Adrenal gland (tissue), 12 donors: ENCODE data around the gene KRTAP10-3. TPM values are rescaled to one million over a fixed set of nuclear protein-coding genes. Genes with fewer than 3 reads are reported as not detected.

Experiments used
- DNase-seq, 7 donors: peaks; one replicate each; pipeline ENCODE4 v3.0.0-alpha.2; 2019 to 2020
- H3K27ac ChIP-seq, 5 donors: fragments of 200-600 bp; sonication (generic) in 4 of 5; 1 replicate in 3 of 5; 2 replicates in 2 of 5; pipeline versions ENCODE4 v1.5.1 to v1.8.0; 2016 to 2020; ENCODE audit warnings: mild to moderate bottlenecking in 1 of 5
- H3K27me3 ChIP-seq: fragments of 200-600 bp; 2 replicates; pipeline ENCODE4 v1.8.0; 2021
- H3K36me3 ChIP-seq, 2 donors: fragments of 200-600 bp; replicated peaks in 1 of 2; 1 replicate in 1 of 2; 2 replicates in 1 of 2; pipeline versions ENCODE4 v1.5.1 to v1.8.0; 2018 to 2022
- H3K4me1 ChIP-seq, 2 donors: fragments of 200-600 bp; replicated peaks in 1 of 2; 1 replicate in 1 of 2; 2 replicates in 1 of 2; pipeline versions ENCODE4 v1.5.1 to v1.8.0; 2018 to 2021
- H3K4me3 ChIP-seq, 4 donors: fragments of 200-600 bp; sonication (generic) in 3 of 4; one replicate each; pipeline ENCODE4 v1.5.1; 2016 to 2018
- H3K9me3 ChIP-seq, 3 donors: fragments of 200-600 bp; sonication (generic) in 1 of 3; replicated peaks in 1 of 3; 1 replicate in 2 of 3; 2 replicates in 1 of 3; pipeline versions ENCODE4 v1.5.1 to v1.8.0; 2016 to 2021
- POLR2A ChIP-seq, 2 donors: fragments of 450-650 bp; IDR thresholded peaks; one replicate each; pipeline ENCODE4 v1.6.1; 2017; ENCODE audit warnings: antibody characterized with exemption in 2 of 2, mild to moderate bottlenecking in 2 of 2, moderate library complexity in 1 of 2
- WGBS, 4 donors: extraction: QIAGEN DNeasy Blood & Tissue Kit in 2 of 4; methylation state at CpG; one replicate each; pipeline versions ENCODE4 v1.1.5 to v1.1.7; 2013 to 2017; 5-methylcytosine and 5-hydroxymethylcytosine counted together
- intact Hi-C, 2 donors: fragments of 100-400 bp; cut with DNase I; formaldehyde crosslinking; loops; one replicate each; pipeline versions ENCODE4 v1.14.1 to v1.15.0; 2022 to 2023
- polyA plus RNA-seq, 3 donors: library from polyadenylated mRNA; stranded (reverse); fragments of 200-250 nt in 2 of 3; fragments of 350-450 nt in 1 of 3; fragmentation: Illumina TruSeq in 1 of 3; extraction: RNeasy Lipid Tissue Mini Kit (QIAGEN cat#74804) in 1 of 3; gene quantifications; one replicate each; pipeline ENCODE4 v1.2.3, GENCODE V29; 2013 to 2014
- total RNA-seq, 9 donors: library from RNA; depleted of rRNA in 4 of 9; stranded (reverse); fragments of >200 nt in 4 of 9; fragments of 120-200 nt in 1 of 9; fragmentation: NEBNext Ultra II Directional in 1 of 9; extraction: Animal tissue kit (Norgen Biotek cat#: 25700) in 1 of 9; gene quantifications; one replicate each; pipeline versions ENCODE4 v1.1.0 to v1.2.4, GENCODE V29; 2013 to 2023
- TF ChIP-seq, protein P1 (sequence below), 6 experiments: fragments of 450-650 bp in 4 of 6; fragments of 200-600 bp in 2 of 6; sonication (generic) in 1 of 6; IDR thresholded peaks; 1 replicate in 5 of 6; 2 replicates in 1 of 6; pipeline versions ENCODE4 v1.5.1 to v1.8.0; 2016 to 2021; ENCODE audit warnings: antibody characterized with exemption in 6 of 6, mild to moderate bottlenecking in 2 of 6, moderate library complexity in 1 of 6
- donor health status: healthy with polysubstance abuse.
- donor health status: Bipolar disorder and iron deficiency.
- donor health status: DM: yes; HTN: yes; CAD: no.
- donor health status: DM: no; HTN: no; CAD: no.
- donor health status: DM: no; HTN: no; CAD: no.
- donor health status: DM: yes; HTN: yes; CAD: no.

The KRTAP10-3 gene
- total and polyA plus RNA-seq, 12 donors: not detected

GRCh38 chr21:44571844-44572782 is 13.5 kb upstream of the KRTAP10-3 start:
- WGBS, 4 donors: 86 to 92% (median 89%) methylated on average over 35 to 40 of the region's 40 CpGs
- Histone ChIP-seq H3K4me3 (no peak overlapping the region), H3K4me1 (no peaks in the 10 kb centered on the region), H3K9me3 (no peaks in the 10 kb centered on the region), H3K36me3 (no peaks in the 10 kb centered on the region), H3K27me3 (peaks cover 3% of the 10 kb centered on the region), H3K27ac (no peak overlapping the region)
- intact Hi-C loops: no loop called here
- peak in 1 of 7 donors; percentile 36 for DNase-seq
- TF ChIP-seq, protein P1, sequence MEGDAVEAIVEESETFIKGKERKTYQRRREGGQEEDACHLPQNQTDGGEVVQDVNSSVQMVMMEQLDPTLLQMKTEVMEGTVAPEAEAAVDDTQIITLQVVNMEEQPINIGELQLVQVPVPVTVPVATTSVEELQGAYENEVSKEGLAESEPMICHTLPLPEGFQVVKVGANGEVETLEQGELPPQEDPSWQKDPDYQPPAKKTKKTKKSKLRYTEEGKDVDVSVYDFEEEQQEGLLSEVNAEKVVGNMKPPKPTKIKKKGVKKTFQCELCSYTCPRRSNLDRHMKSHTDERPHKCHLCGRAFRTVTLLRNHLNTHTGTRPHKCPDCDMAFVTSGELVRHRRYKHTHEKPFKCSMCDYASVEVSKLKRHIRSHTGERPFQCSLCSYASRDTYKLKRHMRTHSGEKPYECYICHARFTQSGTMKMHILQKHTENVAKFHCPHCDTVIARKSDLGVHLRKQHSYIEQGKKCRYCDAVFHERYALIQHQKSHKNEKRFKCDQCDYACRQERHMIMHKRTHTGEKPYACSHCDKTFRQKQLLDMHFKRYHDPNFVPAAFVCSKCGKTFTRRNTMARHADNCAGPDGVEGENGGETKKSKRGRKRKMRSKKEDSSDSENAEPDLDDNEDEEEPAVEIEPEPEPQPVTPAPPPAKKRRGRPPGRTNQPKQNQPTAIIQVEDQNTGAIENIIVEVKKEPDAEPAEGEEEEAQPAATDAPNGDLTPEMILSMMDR (IDR thresholded peaks at IDR 0.05): no peak
- TF ChIP-seq POLR2A (IDR thresholded peaks at IDR 0.05): no peak

GRCh38 chr21:44571296-44571695 is 12.7 kb upstream of the KRTAP10-3 start:
- no peak for TF ChIP-seq POLR2A (IDR thresholded peaks at IDR 0.05)
- TF ChIP-seq, protein P1 (IDR thresholded peaks at IDR 0.05): no peak

GRCh38 chr21:44569861-44570517 is 11.4 kb upstream of the KRTAP10-3 start:
- Histone ChIP-seq H3K36me3 (no peaks in the 10 kb centered on the region), H3K9me3 (no peaks in the 10 kb centered on the region), H3K4me3 (no peak overlapping the region), H3K4me1 (no peaks in the 10 kb centered on the region), H3K27ac (no peak overlapping the region), H3K27me3 (peaks cover 3% of the 10 kb centered on the region)
- intact Hi-C loops: no loop called here
- WGBS, 4 donors: 71 to 90% (median 81%) methylated on average over 7 to 12 of the region's 12 CpGs
- TF ChIP-seq, protein P1 (IDR thresholded peaks at IDR 0.05): no peak
- no peak for TF ChIP-seq POLR2A (IDR thresholded peaks at IDR 0.05)
- DNase-seq: peak in 1 of 7 donors; percentile 29

More at GRCh38 chr21:44571296-44571695, 12.7 kb upstream of the KRTAP10-3 start:
- Histone ChIP-seq H3K4me1 (no peaks in the 10 kb centered on the region), H3K27ac (no peak overlapping the region), H3K27me3 (peaks cover 3% of the 10 kb centered on the region), H3K9me3 (no peaks in the 10 kb centered on the region), H3K4me3 (no peak overlapping the region), H3K36me3 (no peaks in the 10 kb centered on the region)
- peak in 1 of 7 donors; percentile 6 for DNase-seq
- intact Hi-C loops: no loop called here
- WGBS, 4 donors: 63 to 82% (median 73%) methylated on average over 3 to 4 of the region's 4 CpGs
